BLaER1 treated with 17β-estradiol and CSF1 and Interleukin-3, amounts not matched to agents 10 nM and 100 nM (cell line): ENCODE data around the gene HVCN1.
"Not testable (repeated sequence)": the region's sequence is repeated elsewhere in the genome, so short reads cannot be mapped to it uniquely, and the experiment has no call there.

ENCODE experiments used
- H3K27ac ChIP-seq, 11 experiments: shearing (Covaris generic); formaldehyde crosslinking; 2 replicates each; pipeline ENCODE4 v1.8.1; 2022
- H3K27me3 ChIP-seq, 11 experiments: shearing (Covaris generic); formaldehyde crosslinking; 2 replicates each; pipeline ENCODE4 v1.8.1; 2022
- H3K36me3 ChIP-seq, 11 experiments: shearing (Covaris generic); formaldehyde crosslinking; 2 replicates each; pipeline ENCODE4 v1.8.1; 2022
- H3K4me1 ChIP-seq, 10 experiments: shearing (Covaris generic); formaldehyde crosslinking; 2 replicates each; pipeline ENCODE4 v1.8.1; 2022
- H3K4me2 ChIP-seq, 11 experiments: shearing (Covaris generic); formaldehyde crosslinking; 2 replicates each; pipeline ENCODE4 v1.8.1; 2022
- H3K4me3 ChIP-seq, 10 experiments: shearing (Covaris generic); formaldehyde crosslinking; 2 replicates each; pipeline ENCODE4 v1.8.1; 2022
- H3K9ac ChIP-seq, 11 experiments: shearing (Covaris generic); formaldehyde crosslinking; 2 replicates each; pipeline ENCODE4 v1.8.1; 2022
- H3K9me3 ChIP-seq, 11 experiments: shearing (Covaris generic); formaldehyde crosslinking; replicated peaks in 1 of 11; 2 replicates each; pipeline ENCODE4 v1.8.1; 2022
- H4K20me1 ChIP-seq, 11 experiments: shearing (Covaris generic); formaldehyde crosslinking; 2 replicates each; pipeline ENCODE4 v1.8.1; 2022
- Cebpa-rat ChIP-seq, 11 experiments: shearing (Covaris generic); IDR thresholded peaks; 2 replicates each; pipeline ENCODE4 v1.8.1; 2022

HVCN1 gene

GRCh38 chr12:110606253-110606611 lies 82.7 kb downstream of the HVCN1 start:
- H3K4me2 ChIP-seq, result peak overlapping the region; percentile 56 to 86 (median 76)
- peak overlapping the region; percentile 48 to 68 (median 55) for H3K4me3 ChIP-seq
- TF ChIP-seq Cebpa-rat (IDR thresholded peaks at IDR 0.05), result no peak
- H3K36me3 ChIP-seq, result no peaks in the 10 kb centered on the region
- no peaks in the 10 kb centered on the region for H4K20me1 ChIP-seq
- H3K27ac ChIP-seq, result peak overlapping the region; percentile 74 to 96 (median 92)
- H3K27me3 ChIP-seq, result no peaks in the 10 kb centered on the region
- H3K4me1 ChIP-seq, result peaks cover 9 to 50% (median 30%) of the 10 kb centered on the region in 10 experiments; a peak in 18 of 20 replicates
- H3K9ac ChIP-seq, result peak overlapping the region; percentile 73 to 92 (median 82)
- H3K9me3 ChIP-seq, result no peaks in the 10 kb centered on the region

GRCh38 chr12:110602085-110602814 lies 86.7 kb downstream of the HVCN1 start:
- not testable (repeated sequence) for H3K4me2 ChIP-seq, H3K36me3 ChIP-seq, H3K4me3 ChIP-seq, H3K27me3 ChIP-seq, H4K20me1 ChIP-seq, H3K9me3 ChIP-seq
- H3K4me1 ChIP-seq, result peaks cover 9 to 67% (median 33%) of the 10 kb centered on the region in 10 experiments; a peak in 18 of 20 replicates
- peak overlapping the region in 2 of 11 experiments; percentile 45 to 96; a peak in 3 of 22 replicates for H3K27ac ChIP-seq
- 0 out of 22 replicates have a peak overlapping the region, but pooled peaks of 2 of the 11 experiments have one; percentile 3 to 6 for H3K9ac ChIP-seq

GRCh38 chr12:110600254-110600653 lies 88.7 kb downstream of the HVCN1 start:
- Histone ChIP-seq H4K20me1 (no peaks in the 10 kb centered on the region), H3K4me1 (peaks cover 0 to 51% (median 21%) of the 10 kb centered on the region in 10 experiments; a peak in 18 of 20 replicates), H3K4me2 (peak overlapping the region in 5 of 11 experiments; percentile 12 to 86 (median 67); a peak in 9 of 22 replicates), H3K9ac (peak overlapping the region in 3 of 11 experiments; percentile 14 to 36 (median 14); a peak in 3 of 22 replicates), H3K27ac (peak overlapping the region in 7 of 11 experiments; percentile 4 to 69 (median 39); a peak in 10 of 22 replicates), H3K4me3 (no peak overlapping the region), H3K27me3 (no peaks in the 10 kb centered on the region), H3K9me3 (no peaks in the 10 kb centered on the region), H3K36me3 (no peaks in the 10 kb centered on the region)
- TF ChIP-seq Cebpa-rat (IDR thresholded peaks at IDR 0.05), result peak in 6 of 11 experiments; percentile 21 to 74 (median 48); a peak in 6 of 22 replicates

- Histone ChIP-seq H3K36me3 (no peaks in the 10 kb centered on the region), H3K9ac (peak overlapping the region in 4 of 11 experiments; percentile 12 to 51 (median 28); a peak in 5 of 22 replicates), H3K9me3 (no peaks in the 10 kb centered on the region), H3K4me2 (peak overlapping the region in 5 of 11 experiments; percentile 31 to 86 (median 67); a peak in 10 of 22 replicates), H4K20me1 (no peaks in the 10 kb centered on the region), H3K27ac (peak overlapping the region in 8 of 11 experiments; percentile 12 to 69 (median 40); a peak in 8 of 22 replicates), H3K27me3 (no peaks in the 10 kb centered on the region), H3K4me1 (peaks cover 0 to 42% (median 12%) of the 10 kb centered on the region in 10 experiments; a peak in 12 of 20 replicates), H3K4me3 (no peak overlapping the region)
- no peak for TF ChIP-seq Cebpa-rat (IDR thresholded peaks at IDR 0.05)
Measured at GRCh38 chr12:110599334-110599733, 89.6 kb downstream of the HVCN1 start.
